ENCODE data around the gene RHOJ.
"Not testable (repeated sequence)": the region's sequence is repeated elsewhere in the genome, so short reads cannot be mapped to it uniquely, and the experiment has no call there.

The RHOJ gene

DNA sequence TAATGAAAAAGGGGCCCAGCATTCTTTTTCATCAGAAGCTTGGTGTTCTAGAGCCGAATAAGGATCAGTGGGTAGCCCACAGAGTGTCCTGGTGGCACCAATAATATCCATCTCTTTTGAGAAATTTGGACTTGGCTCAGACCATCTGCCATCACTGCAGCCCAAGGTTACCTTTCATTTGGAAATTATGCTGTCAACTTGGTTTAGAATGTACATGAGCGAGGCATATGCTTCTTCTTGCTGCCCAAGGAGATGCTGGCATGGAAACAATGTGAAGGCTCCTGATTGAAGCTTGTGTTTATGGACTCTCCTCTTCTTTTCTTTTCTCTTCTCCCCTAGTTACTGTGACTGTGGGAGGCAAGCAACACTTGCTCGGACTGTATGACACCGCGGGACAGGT, 64.5 kb downstream of the RHOJ start:
- DNase-seq (ENCODE audit: low read depth in 2 of 2), result no peak

DNA sequence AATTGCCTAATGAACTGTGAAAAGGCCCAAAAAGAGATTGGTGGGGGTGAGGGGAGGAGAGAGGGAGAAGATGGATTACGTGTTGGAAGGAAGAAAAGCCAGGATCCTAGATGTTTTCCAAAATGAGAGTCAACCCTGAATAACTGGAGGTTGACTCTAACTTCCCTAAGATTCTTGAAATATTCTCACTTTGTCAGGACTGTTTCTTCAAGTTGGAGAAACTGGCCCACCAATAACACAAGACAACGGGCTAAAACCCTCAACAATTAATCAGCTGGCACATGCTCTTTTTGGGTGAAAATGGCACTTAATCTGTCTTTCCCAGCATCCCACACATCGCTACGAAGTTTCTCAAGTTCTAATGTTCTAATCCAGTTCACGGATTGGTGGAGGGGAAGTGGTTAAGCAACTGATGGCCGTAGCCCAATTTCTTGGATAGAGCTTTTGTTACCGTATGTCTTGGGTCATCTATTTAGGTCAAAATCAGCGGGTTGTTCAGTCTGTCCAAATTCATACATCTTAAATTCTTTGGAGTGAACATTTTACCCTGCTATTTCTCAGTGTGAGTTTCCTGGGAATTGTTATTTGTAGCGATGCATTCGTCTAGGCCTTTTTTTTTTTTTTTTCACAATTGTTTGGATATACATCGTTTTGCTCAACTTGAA, 65.5 kb downstream of the RHOJ start:
- DNase-seq (ENCODE audit: low read depth in 2 of 2), result no peak

DNA sequence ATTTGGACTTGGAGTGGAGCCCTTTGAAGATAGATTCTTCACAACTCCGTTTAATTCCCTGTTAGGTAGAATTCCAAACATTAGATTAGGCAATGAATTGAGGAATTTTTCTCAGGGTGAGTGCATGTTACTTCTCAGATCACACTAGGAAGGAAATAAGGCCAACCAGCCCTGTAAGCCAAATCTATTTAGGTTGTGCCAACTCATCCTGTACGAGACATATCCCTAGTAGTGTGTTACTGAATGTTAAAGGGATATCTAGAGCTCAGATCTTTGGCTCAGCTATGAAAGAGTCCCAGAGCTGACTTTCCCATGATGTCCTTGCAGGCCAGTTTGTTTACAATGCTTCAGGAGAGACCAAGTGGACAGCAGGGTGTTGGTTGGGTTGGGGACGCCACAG, 68.9 kb downstream of the RHOJ start:
- no peak for DNase-seq (ENCODE audit: low read depth in 2 of 2)

DNA sequence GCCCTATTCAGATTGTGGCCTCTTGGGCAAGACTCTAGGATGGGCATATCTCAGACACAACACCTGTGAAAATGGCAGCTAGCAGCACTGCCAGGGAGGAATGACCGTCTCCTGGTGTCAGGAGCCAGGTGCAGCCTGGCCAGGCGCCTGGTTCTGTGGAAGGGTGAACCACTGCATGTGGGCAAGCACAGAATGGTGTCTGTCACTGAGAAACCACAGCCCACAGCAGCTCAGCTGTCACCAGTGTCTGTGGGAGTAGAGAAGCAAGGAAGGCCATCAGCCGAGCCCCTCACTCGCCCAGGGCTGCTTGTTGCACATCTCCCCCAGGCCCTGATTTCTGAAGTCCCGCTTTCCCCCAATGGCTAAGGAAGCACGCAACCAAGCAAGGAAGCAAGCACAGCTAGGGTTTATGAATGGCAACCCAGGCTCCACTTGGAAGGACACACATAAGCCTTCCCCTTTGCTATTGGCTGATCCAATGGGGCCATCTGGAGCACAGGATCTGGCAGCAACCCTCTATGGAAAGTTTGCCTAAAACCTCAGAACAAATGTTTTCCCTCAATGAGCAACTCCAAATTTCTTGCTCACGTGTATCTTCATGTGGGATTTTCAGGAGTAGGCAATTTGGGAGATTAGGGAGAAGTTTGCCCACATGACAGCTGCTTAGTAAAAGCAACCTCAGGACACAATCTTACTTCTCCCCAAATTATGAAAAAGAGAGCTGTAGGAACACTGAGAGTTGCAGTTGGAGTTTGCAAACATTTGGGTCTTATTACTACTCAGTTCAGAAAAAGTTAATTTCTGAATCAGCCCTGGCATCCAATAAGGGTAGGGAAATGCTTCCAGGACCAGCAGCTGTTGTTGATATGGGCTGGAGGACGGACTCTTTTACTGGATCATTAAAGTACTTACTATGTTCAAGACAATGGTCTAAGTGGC, 69.7 kb downstream of the RHOJ start:
- DNase-seq (ENCODE audit: low read depth in 2 of 2), result no peak

DNA sequence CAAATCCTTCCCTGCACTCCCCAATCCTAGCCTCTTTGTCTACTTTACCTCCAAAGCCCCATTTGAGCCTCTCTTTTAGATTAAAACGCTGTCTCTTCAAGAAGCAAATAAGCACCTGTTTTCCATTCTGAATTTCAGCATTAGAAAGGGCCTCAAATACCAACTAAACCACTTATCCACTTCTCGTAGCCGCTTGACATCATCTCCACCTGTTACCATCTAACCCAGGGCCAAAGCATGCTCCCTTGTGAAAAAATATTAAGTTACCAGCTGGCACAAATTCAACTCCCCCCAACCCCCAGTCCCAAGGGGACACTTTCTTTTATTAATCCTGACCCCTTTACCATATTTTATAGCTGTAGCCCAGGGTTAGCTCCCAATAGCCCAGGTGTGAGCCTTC, 71.4 kb downstream of the RHOJ start:
- no peak for DNase-seq (ENCODE audit: low read depth in 2 of 2)

DNA sequence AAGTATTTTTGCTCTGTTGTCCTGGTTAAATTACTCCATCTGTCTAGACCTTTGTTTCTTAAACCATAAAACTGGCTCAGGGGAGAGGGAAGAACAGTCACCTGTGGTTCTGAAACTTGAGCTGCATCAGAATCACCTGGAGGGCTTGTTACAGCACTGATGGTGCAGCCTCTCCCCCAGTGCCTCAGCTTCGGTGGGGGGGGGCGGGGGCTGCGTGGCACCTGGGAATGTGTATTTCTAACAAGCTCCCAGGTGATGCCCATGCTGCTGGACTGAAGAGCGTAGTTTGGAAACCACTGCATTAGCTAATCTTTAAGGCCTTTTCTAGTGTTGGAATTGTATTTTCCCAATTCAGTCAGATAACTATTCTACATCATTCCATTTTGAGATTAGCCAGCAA, 71.8 kb downstream of the RHOJ start:
- no peak for DNase-seq (ENCODE audit: low read depth in 2 of 2)

DNA sequence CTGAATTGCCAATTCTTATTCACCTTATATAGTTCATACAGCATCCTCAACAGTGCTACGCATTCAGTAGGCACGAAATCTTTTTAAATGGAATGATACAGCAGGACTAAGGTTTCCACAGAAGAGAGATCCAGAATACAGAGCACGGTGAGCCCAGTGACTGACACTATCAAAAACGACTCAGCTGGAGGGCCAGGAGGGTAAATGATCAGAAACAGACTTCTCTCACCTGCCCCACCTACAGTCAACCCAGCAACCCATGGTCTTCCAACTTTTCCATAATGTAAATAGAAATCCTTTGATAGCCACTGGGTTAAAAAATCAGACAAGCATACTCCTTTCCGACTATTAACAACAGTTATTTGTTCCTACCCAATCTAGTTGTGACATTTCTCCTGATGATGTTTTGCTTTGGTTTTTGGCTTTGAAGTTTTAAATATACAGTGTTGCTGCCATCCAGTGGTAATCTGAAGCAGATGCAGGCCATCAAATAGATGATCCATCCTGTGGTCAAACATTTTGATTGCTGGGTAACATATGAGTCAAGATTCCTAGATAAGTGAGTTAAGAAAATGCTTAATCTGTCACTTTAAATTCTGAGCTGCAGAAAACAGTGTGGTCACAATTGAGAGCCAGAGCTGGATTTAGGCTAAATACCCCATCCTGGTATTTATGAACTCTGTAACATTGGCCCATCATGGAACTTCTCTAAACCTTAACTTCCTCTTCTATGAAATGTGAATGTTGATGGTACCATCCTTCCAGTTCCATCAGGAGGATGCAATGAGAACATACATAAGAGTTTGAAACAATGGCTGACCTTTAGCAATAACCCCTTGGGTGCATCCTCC, 72.5 kb downstream of the RHOJ start:
- DNase-seq (ENCODE audit: low read depth in 2 of 2), result no peak

DNA sequence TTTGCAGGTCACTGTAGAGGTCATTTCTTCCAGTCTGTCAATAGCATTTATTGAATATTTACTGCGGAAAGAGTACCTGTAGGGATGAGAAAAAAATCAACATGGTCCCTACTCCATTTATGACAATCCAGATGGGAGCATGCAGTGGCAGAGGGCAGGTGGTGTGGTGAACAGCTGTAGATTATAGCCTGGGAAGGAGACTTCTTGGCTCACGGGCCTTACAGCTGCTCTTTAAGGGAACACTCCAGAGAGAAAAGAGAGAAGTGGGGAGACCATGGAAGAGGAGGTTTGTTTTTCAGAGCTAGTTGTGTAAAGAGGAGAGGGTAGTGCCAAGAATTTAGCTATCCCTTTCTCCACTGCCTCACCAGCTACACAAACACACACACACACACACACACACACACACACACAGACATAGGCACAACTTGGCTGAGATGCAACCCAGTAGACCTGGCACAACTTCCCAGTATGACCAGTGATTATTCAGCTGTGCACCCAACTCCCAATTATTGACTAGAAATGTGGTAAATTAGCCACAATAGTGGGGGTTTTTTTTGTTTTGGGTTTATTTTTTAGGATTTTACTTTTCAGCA, 73.4 kb downstream of the RHOJ start:
- DNase-seq (ENCODE audit: low read depth in 2 of 2), result no peak

DNA sequence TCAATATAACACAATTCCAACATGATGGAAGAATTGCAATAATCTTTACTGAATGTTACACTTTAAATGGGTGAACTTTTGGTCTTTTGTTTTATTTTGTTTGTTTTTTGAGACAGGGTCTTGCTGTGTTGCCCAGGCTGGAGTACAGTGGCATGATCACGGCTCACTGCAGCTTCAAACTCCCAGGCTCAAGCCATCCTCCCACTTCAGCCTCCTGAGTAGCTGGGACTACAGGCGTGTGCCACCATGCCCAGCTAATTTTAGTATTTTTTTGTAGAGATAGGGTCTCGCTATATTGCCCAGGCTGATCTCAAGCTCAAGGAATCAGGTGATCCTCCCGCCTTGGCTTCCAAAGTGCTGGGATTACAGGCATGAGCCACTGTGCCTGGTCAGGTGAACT, 75.7 kb downstream of the RHOJ start:
- not testable (repeated sequence) for DNase-seq (ENCODE audit: low read depth in 2 of 2)

DNA sequence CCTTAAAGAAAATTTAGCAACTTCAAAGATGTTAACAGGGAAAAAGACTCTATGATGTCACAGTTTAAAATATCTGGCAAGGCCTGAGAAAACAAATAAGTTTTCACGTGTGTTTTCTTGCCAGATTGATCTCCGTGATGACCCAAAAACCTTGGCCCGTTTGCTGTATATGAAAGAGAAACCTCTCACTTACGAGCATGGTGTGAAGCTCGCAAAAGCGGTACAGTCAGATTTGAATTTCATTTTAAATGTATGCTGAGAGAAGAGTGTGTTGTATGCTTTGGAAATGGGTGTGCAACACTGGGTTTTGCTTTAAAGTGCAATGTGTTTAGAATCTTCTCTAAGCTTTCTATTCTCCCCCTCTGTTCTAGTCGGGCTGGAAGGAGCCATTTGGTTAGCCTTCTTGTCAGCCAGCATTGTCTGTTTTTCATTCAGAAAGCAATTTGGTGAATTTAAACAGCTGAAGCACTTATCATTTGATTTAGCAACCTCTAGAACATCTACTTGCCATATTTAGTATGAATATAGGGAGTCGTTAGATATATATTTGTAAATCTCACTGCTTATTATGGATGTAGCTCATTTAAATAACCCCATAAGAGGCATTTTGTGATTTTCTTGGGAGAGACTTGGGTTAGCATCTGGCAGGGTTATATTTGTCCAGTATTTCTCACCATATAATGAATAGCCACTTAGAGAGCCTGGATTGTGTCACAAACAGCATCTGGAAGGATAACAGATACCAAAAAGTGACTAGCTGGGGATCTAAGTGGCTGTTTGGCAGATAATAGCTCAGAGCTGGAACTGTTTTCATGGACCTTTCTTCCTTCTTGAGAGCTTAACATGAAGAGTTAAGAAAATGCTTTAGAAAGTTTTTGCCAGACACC, 79.0 kb downstream of the RHOJ start:
- DNase-seq (ENCODE audit: low read depth in 2 of 2), result no peak

DNA sequence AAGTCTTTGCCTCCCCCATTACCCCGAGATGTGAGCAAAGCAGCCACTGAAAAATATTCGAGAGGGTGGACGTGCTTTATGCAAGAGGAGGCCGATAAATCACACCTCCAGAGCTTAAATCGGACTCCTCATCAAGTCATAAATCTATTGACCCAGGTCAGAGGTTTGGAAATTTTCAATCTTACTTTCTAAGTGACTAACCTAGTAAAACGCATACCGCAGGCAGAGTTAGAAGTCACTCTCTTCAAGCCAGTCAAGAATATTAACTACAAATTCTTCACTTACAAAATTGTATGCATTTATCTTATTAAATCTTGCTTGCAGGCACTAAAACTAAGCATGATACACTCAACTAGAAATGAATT, 79.6 kb downstream of the RHOJ start:
- no peak for DNase-seq (ENCODE audit: low read depth in 2 of 2)

DNA sequence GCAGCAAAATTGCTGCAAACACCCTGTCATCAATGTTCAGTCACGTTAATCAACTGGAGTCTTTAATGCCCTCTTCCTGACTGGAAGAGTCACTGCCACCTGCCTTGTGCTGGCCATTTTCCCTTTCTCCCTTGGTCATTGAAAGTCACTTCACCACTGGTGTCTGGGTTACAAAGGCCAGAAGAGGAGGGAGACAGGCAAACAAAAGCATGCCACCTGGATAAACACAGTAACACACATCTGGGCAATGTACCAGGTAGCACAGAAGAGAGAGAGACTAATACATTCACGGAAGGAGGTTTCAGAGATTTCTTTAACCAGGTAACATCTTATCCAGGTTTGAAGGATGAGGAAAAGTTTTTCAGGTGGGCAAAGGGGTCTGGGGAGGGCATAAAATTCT, 81.8 kb downstream of the RHOJ start:
- no peak for DNase-seq (ENCODE audit: low read depth in 2 of 2)

DNA sequence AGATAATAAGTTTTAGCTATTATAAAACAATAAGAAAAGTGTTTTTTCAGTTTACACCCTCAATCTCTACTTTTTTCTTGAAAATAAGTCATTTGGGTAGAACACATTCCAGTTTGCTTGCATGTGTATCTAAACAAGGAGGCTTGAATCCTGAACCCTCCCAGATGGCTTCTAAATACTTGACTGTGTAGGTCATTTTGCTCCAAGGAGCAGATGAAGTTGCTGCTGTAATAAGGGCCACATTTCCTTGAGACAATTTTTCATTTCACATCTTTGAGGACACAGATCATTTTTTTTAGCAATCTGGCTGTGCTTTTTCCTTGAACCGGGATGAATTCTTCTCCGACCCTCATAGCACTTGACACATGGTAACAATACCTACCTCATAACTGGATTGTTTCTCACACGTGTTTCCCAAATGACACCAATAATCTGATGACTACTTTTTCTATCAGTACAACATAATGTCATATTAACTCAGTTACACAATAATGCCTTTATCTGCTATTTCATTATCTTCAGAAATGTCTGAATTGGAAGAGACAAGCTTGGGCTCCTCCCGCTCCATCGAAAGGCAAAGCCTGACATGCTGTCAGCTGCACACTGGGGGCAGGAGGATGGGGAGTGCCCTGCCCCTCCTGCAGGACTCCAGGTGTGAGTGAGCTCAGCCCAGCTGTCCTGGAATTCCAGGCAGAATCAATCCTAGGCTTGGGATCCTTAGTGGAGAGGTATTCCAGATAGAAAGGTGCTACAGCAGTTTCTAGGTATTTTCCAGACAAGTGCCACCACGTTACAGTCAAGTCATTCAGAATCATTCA, 83.6 kb downstream of the RHOJ start:
- no peak for DNase-seq (ENCODE audit: low read depth in 2 of 2)

DNA sequence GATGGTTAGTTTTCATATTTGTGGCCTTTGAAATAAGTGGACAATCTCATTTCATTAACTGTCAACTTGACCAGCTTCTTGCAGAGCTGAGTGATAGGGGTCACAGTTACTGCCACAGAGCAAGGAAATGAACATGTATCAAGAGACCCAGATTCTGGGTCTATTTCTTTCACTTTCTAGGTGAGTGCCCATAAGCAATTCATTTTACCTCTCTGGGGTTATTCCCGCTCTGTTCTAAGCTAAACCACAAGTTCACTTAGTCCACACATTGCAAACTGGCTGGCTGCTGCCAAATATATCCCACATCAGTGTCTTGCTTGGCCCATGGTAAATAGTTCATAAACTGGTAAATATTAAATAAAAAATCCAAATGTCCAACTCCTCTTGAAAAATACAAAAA, 84.6 kb downstream of the RHOJ start:
- no peak for DNase-seq (ENCODE audit: low read depth in 2 of 2)

DNA sequence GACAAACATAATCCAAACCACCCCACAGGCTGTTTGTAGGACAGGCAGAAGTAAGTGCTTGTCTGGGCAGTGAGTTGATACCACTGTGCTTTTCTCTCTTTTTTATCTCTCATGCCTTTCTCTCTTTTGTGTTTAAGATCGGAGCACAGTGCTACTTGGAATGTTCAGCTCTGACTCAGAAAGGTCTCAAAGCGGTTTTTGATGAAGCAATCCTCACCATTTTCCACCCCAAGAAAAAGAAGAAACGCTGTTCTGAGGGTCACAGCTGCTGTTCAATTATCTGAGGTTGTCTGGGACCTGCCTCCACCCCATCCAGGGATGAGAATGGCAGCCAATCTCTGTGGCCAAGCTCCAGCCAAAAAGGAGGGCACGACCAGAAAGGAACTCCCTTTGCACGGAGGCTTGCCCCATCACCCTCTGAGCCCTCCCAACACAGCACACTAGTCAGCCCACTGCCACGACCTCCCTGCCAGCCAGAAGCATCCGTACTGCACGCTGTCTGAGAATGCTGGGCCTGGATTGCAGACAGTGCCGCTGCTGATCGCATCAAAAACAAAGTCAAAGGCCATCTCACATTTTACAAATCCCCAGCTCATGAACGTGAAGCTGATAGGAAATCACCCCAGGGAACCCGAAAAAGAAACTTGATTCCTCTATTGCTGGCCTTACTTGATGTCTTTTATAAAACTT, 86.6 kb downstream of the RHOJ start:
- DNase-seq (ENCODE audit: low read depth in 2 of 2), result no peak

DNA sequence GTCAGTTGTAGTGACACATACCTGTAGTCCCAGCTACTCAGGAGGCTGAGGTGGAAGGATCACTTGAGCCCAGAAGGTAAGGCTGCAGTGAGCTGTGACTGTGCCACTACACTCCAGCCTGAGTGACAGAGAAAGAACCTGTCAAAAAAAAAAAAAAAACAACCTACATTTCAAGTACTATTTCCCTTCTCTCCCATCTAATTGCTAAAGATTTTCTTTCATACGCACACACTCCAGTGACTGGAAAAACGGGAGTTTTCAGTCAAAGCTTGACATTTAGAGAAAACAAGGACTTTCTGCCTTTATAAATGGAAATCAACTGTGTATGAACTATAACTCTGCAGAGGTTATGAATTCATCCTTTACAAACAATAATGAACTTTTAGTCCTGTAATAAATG, 88.6 kb downstream of the RHOJ start:
- no peak for DNase-seq (ENCODE audit: low read depth in 2 of 2)

DNA sequence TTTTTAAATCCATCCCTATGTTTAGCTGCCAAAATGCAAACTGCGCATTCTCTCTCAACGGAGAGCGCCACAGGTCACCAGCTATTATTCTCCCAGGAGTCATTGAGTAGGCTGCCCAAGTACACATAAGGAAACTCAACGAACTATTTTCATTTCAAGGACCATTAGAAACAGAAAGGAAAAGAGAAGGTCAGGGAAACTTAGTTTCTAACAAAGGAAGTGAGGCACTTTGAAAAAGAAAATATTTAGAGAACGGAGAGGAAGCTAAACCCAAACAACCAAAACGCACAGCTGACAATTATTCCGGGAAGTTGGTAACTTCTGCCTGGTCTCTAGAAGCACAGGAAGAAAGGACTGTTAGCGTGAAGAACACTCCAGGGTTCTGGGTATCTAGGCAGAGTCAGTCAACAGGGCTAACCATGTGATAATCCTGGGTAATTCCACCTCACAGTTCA, 91.0 kb downstream of the RHOJ start:
- DNase-seq (ENCODE audit: low read depth in 2 of 2), result no peak

DNA sequence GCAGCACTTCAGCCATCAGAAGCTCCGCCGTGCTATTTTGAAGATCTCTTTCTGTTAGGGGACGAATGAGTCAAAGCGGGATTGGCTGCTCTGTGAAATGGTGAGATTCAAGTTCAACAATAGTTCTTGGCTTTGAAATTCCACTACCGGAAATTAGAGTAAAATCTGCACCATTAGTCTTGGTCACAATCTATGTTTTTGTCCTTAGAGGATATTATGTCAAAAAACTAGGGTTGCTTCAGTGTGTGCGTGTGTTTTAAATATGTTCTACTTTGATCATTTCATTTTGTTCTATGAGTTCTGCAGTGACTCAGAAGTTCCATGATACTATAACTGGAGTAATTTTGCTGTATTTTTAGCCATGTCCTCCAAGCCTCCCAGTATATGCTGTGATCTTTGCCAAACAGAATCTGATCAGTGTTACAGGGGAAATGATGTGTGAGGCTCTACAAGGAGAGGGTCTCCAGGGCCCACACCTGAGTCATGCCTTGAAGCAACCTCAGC, 91.9 kb downstream of the RHOJ start:
- DNase-seq (ENCODE audit: low read depth in 2 of 2), result no peak

DNA sequence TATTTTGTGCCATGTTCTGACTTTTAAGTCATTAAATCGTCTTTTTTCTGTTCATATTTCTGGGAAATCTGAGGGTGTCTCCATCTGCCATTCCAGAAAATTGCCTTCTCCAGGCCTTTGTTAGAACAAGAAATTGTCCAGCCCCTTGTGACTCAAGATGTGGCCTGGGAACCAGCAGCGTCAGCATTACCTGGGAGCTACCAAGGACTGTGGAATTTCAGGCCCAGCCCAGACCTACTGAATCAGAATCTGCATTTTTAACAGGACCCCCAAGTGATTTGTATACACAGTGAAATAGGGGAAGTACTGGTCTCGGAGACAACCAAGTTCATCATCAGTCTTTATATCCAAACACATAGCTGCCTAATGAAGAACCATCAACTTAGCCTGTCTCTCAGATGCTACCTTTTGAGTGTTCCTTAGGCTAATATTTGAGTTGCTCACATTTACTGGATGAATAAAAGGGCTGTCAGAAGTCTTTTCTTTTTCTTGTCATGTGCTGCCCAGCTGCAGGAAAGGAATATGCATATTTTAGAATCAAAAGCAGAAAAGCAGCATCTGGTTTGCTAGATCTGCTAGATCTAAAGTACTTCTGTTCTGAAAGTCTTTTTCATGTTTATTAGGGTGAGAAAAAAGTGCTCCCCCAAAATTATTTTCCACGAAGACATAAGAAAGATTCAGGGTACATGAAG, 93.3 kb downstream of the RHOJ start:
- DNase-seq (ENCODE audit: low read depth in 2 of 2), result no peak
